Measurements from ENCODE around the gene OTOP2.

OTOP2 gene

GRCh38 chr17:74923538-74924249 lies 379 bp upstream of the OTOP2 start:
- in situ Hi-C loops (cut with HindIII; ENCODE audit: low sequenced_read_pairs): no loop called here

GRCh38 chr17:74925242-74925641 lies 1.2 kb downstream of the OTOP2 start:
- in situ Hi-C loops (cut with HindIII; ENCODE audit: low sequenced_read_pairs): no loop called here

GRCh38 chr17:74928786-74929185 lies 4.7 kb downstream of the OTOP2 start:
- in situ Hi-C loops (cut with HindIII; ENCODE audit: low sequenced_read_pairs): no loop called here

- in situ Hi-C loops (cut with HindIII; ENCODE audit: low sequenced_read_pairs): no loop called here
Observed at GRCh38 chr17:74930535-74931036, 6.5 kb downstream of the OTOP2 start.

GRCh38 chr17:74935048-74935447 lies 11.0 kb downstream of the OTOP2 start:
- in situ Hi-C loops (cut with HindIII; ENCODE audit: low sequenced_read_pairs): no loop called here

GRCh38 chr17:74935585-74936469 lies 11.8 kb downstream of the OTOP2 start, which contains the start of gene OTOP3:
Gene OTOP3 (plus strand): TSS chr17:74935898. CDS start chr17:74935922, 24 bp downstream.
- in situ Hi-C loops (cut with HindIII; ENCODE audit: low sequenced_read_pairs): no loop called here

GRCh38 chr17:74936470-74936799 lies 12.4 kb downstream of the OTOP2 start:
- in situ Hi-C loops (cut with HindIII; ENCODE audit: low sequenced_read_pairs): no loop called here

GRCh38 chr17:74937064-74938051 lies 13.3 kb downstream of the OTOP2 start:
- in situ Hi-C loops (cut with HindIII; ENCODE audit: low sequenced_read_pairs): no loop called here

- in situ Hi-C loops (cut with HindIII; ENCODE audit: low sequenced_read_pairs): no loop called here
Observed at GRCh38 chr17:74938194-74938950, 14.3 kb downstream of the OTOP2 start.

GRCh38 chr17:74939534-74939933 lies 15.5 kb downstream of the OTOP2 start:
- in situ Hi-C loops (cut with HindIII; ENCODE audit: low sequenced_read_pairs): no loop called here

GRCh38 chr17:74941128-74941725 lies 17.2 kb downstream of the OTOP2 start:
- in situ Hi-C loops (cut with HindIII; ENCODE audit: low sequenced_read_pairs): no loop called here

GRCh38 chr17:74943808-74944522 lies 19.9 kb downstream of the OTOP2 start:
- in situ Hi-C loops (cut with HindIII; ENCODE audit: low sequenced_read_pairs): no loop called here

- in situ Hi-C loops (cut with HindIII; ENCODE audit: low sequenced_read_pairs): no loop called here
Observed at GRCh38 chr17:74945543-74945942, 21.5 kb downstream of the OTOP2 start.

GRCh38 chr17:74946641-74947040 lies 22.6 kb downstream of the OTOP2 start:
- in situ Hi-C loops (cut with HindIII; ENCODE audit: low sequenced_read_pairs): no loop called here

- in situ Hi-C loops (cut with HindIII; ENCODE audit: low sequenced_read_pairs): no loop called here
Observed at GRCh38 chr17:74947041-74947754, 23.1 kb downstream of the OTOP2 start.

- in situ Hi-C loops (cut with HindIII; ENCODE audit: low sequenced_read_pairs): no loop called here
Observed at GRCh38 chr17:74949455-74950115, 25.5 kb downstream of the OTOP2 start.

- in situ Hi-C loops (cut with HindIII; ENCODE audit: low sequenced_read_pairs): no loop called here
Observed at GRCh38 chr17:74950207-74950606, 26.1 kb downstream of the OTOP2 start.

GRCh38 chr17:74951065-74951464 lies 27.0 kb downstream of the OTOP2 start:
- in situ Hi-C loops (cut with HindIII; ENCODE audit: low sequenced_read_pairs): no loop called here

Measured in DLD1 (cell line).